ENCODE results near the gene RABGAP1L.

The RABGAP1L gene

DNA sequence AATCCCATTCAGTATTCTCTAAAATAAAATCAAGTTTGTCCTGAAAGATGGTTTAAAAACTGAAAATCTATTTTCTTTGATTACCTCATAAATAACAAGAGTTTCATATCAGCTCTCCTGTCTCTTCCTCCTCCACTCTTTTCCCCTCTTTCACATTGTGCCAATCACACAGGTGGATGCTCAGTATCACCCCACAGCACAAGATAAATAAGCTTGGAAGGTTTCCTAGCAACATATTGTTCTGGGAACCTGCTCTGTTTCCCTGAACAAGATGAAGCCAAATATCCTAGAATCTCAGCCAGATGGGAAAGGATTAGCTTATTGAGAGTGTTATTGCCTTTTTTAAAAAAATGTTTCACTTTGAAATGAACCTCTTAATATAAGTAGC is 794.7 kb downstream of the RABGAP1L start:
- DNase-seq: peak; percentile 71

DNA sequence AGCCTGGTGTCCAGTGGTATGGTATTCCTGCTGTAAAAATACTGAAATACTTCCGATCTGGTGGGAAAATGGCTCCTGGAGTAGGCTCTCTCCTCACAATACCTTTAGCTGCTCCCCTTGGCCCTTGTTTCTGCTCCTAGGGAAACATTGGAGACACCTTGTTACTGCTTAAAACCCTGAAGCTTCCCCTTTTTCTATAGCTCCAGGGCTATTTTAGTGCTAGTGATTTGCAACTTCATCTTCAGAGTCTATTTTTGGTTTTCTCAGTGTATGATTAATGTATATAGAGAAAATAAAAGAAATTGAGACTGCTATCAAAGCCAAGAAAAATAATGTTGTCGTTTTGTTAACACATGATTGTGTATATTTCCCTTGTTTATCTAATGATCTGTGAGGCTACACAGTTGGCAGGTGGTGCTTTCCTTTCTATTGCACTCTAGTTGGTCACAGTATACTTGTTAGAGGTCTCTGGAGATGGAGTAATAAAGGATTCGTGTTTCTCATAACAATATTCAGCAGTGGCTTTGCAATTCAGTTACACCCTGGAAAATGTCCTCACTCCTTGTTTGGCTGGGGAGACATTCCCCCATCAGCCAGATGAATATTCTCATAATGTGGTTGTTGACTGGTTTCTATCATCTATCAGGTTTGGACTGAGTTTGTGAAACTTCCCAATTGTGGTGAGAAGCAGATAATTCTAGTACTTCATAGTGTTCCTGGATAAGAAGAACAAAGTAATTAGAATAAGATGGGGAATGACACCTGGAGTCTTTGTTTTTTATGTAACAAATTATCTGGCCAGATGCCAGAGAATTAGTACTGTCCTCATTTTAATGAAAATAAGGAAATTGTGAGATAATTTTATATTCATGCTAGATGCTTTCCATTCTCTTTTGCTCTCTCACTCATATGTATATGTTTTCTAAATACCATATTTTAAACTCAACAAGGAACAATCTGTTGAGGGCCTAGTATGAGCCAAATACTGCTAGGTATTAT is 795.6 kb downstream of the RABGAP1L start:
- DNase-seq: peak; percentile 70

- no peak for DNase-seq
Measured at GRCh38 chr1:174956086-174956485, 796.8 kb downstream of the RABGAP1L start.

GRCh38 chr1:174956976-174957375 is 797.7 kb downstream of the RABGAP1L start:
- no peak for DNase-seq

DNA sequence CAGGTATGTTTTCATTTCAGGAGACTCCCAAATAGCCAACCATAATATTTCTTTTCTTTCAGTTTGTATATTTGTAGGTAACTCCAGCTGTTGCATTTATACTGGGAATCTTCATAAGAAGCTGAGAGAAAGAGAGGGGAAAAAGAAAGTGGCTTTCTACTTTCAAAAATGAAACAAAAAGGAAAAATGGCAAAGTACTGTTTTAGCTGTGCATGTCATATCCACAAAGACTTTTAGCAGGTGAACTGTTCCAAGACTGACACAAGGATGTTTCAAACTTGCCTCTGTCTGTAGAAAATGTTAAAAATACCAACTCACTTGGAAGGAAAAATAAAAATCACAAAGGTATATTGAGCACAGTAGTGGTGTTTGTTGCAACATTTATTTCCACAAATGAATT is 798.5 kb downstream of the RABGAP1L start:
- DNase-seq: no peak

DNA sequence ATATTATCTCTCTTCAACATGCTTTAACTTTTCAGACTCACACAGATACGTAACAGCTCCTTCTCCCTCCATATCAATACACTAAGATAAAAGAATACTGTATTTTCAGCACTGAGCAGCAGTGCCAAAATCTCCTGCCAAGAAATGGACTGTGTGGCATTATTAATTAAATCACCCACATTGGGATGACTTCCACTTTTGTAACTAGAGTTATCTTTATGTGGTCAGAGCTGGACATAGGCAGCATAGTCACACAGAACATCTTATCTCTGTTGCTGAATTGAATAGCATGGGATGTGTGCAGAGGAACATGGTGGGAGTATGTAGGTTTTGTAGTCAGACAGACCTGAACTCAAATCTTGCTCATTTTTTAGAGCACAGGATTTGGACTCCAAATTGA is 799.1 kb downstream of the RABGAP1L start:
- DNase-seq: no peak

GRCh38 chr1:174960362-174960761 is 801.0 kb downstream of the RABGAP1L start:
- DNase-seq: no peak

GRCh38 chr1:174963529-174964125 is 804.3 kb downstream of the RABGAP1L start:
- DNase-seq: no peak

- DNase-seq: no peak
Measured at GRCh38 chr1:174964261-174964971, 805.1 kb downstream of the RABGAP1L start.

- no peak for DNase-seq
Measured at GRCh38 chr1:174964972-174965361, 805.6 kb downstream of the RABGAP1L start.

DNA sequence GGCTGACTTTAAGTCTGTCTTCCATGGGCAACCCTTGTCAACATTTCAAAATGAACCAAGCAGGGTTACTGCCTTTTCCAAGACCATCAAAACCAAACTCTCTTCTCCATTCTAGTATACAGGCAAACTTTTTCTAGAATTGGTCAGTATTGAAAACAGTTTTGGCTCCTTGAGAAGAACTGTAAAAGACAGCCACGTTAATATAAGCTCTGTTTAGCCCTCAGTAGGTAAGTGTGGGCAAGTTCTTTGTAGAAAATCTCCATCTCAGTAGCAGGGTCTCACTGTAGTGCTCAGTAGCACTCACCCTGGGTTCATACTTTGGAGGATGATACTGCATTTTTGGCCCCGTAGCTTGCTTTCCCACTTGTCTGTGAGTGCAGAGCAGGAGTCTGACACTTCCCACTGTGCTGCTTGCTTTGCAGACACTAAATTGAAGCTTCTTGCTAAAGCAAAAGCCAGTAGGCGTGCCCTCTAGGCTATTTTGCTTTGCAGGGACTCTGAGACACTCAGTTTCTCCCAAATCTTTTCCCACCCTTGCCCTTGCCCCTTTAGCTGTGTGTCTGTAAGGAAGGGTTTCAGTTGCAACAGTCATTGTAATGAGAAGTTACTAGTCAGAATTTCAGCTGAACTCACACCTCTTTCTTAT is 806.2 kb downstream of the RABGAP1L start:
- no peak for DNase-seq

- no peak for DNase-seq
Measured at GRCh38 chr1:174966008-174966572, 806.8 kb downstream of the RABGAP1L start.

GRCh38 chr1:174967845-174968705 is 808.8 kb downstream of the RABGAP1L start:
- DNase-seq: no peak

DNA sequence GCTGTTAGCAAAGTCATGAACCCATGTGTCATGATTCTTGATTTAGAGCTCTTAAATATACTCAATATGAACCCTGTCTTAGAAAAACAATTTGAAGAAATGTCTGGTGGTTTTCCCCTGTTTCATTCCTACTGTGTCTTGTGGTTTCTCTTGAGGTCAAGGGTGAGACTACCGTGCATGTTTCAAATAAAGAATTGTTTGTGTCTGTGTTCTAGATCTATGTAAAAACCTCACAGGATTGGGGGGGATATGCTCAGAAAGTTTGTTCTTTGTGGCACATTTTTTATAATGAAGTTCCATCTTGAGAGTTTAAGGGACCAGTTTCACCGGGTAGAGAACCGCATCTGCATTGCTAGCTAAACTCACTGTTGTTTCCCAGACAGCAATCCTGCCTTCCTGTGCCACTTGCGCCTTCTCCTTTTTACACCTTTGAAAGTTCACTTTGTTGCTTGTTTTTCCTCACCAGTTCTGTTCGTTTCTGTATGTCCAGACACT is 809.5 kb downstream of the RABGAP1L start:
- no peak for DNase-seq

DNA sequence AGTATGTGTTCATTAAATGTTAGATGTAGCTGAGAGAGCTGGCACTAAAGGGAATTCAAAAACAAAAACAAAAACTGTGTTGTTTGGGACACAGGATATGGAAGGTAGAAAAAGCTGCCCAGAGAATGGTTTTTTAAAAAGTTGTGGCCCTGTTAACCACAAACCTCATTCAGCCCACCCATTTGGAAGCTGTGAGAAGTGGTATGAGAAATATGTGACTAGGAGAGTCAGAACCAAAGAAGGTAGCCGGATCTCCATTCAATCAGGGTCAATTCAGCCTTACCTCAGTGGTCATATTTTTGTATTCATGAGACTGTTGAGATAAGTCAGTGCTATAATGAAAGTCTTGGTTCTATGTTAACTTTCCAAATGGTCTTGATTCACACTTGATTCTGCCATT is 810.7 kb downstream of the RABGAP1L start:
- DNase-seq: no peak

DNA sequence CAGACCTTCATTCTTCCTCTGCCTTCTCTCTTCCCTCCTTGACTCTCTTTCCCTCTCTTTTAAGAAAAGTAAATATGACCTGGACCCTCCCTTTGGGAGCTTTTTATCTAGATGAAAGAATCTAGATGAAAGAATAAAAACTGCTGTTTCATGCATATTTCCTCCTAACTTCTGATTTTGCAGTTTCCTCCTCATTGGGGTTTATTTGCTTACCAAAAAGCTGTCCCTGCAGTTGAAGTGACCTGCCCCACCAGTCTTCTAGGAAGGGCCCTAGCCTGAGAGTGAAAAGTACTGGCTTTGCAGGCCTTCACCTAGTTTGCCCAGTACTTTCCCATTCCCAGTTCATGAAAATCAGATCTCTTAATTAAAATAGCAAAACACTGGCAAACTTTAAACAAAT is 812.1 kb downstream of the RABGAP1L start:
- DNase-seq: no peak

- DNase-seq: no peak
Measured at GRCh38 chr1:174971902-174972301, 812.6 kb downstream of the RABGAP1L start.

- DNase-seq: no peak
Measured at GRCh38 chr1:174974711-174975119, 815.4 kb downstream of the RABGAP1L start.

GRCh38 chr1:174975764-174976163 is 816.4 kb downstream of the RABGAP1L start:
- no peak for DNase-seq

DNA sequence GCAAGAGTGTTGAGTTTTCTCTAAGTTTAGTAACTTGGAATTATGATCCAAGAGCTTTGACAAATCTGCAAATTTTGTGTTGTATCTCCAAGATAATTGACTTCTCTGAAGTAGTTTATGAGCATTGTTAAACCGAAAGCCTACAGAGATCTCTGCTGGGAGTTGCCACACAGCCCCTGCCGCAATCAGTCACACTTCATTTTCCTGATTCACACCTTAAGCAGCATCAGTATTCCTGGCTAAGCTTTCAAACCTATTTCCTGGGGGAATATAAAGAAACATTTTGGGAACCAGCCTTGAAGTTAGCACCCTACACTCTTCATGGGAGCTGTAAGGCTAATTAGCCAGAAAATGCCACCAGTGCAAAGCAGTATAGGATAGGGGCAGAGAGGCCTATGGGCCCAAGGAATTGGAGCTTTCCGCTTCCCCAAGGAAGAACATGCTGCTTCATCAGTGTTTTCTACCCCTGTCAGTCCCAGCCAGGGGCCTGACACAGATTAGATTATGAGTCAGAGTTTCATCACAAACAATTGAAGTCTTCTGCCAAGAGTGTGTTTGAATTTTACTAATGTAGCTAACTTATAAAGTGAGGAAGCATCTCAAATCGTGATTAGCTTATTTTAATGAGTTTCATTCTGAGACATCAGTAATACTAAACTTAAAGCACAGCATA is 817.3 kb downstream of the RABGAP1L start:
- no peak for DNase-seq
